Gastrocnemius medialis (tissue), 4 donors: Measurements from ENCODE around the gene LMAN2L.

ENCODE experiments used
- POLR2A ChIP-seq, 2 donors: fragments of 450-650 bp; IDR thresholded peaks; one replicate each; pipeline ENCODE4 v1.6.1; 2017; ENCODE audit warnings: antibody characterized with exemption in 2 of 2, mild to moderate bottlenecking in 2 of 2, moderate library complexity in 2 of 2
- TF ChIP-seq, protein P1 (sequence below), 5 experiments: fragments of 450-650 bp in 3 of 5; fragments of 200-600 bp in 2 of 5; sonication (generic) in 2 of 5; IDR thresholded peaks in 4 of 5; conservative IDR thresholded peaks in 1 of 5; 1 replicate in 4 of 5; 2 replicates in 1 of 5; pipeline ENCODE4 v1.5.1; 2016 to 2019; ENCODE audit warnings: antibody characterized with exemption in 5 of 5, mild to moderate bottlenecking in 3 of 5, moderate library complexity in 3 of 5

DNA sequence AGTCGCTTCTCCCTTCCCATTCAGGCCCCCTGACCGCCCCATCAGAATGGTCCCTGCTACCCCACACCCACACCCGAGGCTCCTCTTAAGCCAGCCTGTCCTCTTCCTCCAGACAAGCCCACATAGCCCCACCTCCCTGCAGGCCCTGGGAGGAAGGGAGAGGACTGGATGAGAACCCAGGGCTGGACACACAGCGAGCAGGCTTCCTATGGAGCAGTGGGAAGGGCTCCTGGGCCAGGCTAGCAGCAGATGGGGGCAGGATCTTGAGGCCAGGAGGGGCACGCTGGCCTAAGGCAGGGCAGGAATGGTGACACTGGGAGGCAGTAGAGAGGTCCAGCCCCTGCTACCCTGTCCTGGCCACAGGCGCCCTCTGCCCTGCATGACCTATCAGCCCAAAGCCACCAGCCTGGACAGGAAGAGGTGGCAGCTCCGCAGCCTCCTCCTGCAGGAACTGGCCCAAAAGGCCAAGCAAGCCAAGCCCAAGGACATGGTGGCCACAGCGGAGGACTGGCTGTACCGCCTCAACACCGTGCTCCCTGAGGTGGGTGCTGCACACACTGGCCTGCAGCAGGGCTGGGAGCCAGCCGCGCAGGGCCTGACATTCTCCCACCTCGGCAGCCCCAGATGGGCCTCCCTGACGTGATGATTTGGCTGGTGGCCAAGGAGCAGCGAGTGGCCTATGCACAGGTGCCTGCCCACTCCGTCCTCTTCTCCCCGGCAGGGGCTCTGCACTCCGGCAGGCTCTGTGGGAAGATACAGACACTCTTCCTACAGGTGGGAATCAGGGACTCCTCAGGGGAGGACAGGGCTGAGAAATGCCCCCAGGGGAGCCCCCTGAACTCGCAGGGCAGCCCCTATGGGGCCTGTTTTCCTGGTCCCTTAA, 54.0 kb downstream of the LMAN2L start:
- TF ChIP-seq, protein P1, sequence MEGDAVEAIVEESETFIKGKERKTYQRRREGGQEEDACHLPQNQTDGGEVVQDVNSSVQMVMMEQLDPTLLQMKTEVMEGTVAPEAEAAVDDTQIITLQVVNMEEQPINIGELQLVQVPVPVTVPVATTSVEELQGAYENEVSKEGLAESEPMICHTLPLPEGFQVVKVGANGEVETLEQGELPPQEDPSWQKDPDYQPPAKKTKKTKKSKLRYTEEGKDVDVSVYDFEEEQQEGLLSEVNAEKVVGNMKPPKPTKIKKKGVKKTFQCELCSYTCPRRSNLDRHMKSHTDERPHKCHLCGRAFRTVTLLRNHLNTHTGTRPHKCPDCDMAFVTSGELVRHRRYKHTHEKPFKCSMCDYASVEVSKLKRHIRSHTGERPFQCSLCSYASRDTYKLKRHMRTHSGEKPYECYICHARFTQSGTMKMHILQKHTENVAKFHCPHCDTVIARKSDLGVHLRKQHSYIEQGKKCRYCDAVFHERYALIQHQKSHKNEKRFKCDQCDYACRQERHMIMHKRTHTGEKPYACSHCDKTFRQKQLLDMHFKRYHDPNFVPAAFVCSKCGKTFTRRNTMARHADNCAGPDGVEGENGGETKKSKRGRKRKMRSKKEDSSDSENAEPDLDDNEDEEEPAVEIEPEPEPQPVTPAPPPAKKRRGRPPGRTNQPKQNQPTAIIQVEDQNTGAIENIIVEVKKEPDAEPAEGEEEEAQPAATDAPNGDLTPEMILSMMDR (IDR thresholded peaks at IDR 0.05 in 4 of 5, conservative IDR thresholded peaks at IDR 0.05 in 1 of 5) = no peak
- TF ChIP-seq POLR2A (IDR thresholded peaks at IDR 0.05) = no peak
